IPS-15b (cell line): ENCODE measurements around the gene SHISAL2A.

Source experiments
- H3K27me3 ChIP-seq: one replicate; pipeline ENCODE4 v1.6.1; 2013; ENCODE audit warnings: low read length; ENCODE audit not compliant: control insufficient read depth, insufficient read depth
- H3K36me3 ChIP-seq: one replicate; pipeline ENCODE4 v1.6.1; 2013; ENCODE audit warnings: low read length; ENCODE audit not compliant: control insufficient read depth, insufficient read depth
- H3K4me1 ChIP-seq: one replicate; pipeline ENCODE4 v1.6.1; 2013; ENCODE audit warnings: mild to moderate bottlenecking, low read length; ENCODE audit not compliant: control insufficient read depth, insufficient read depth
- H3K4me3 ChIP-seq: one replicate; pipeline ENCODE4 v1.5.1; 2013; ENCODE audit warnings: low read depth, low read length
- H3K9ac ChIP-seq: one replicate; pipeline ENCODE4 v1.6.1; 2013; ENCODE audit warnings: low read depth, mild to moderate bottlenecking, low read length
- H3K9me3 ChIP-seq: one replicate; pipeline ENCODE4 v1.6.1; 2013; ENCODE audit warnings: mild to moderate bottlenecking, low read length; ENCODE audit not compliant: control insufficient read depth, insufficient read depth

SHISAL2A gene

GRCh38 chr1:52695627-52696026, 62.7 kb downstream of the SHISAL2A start:
- Histone ChIP-seq H3K36me3 (peaks cover 13% of the 10 kb centered on the region), H3K9me3 (no peaks in the 10 kb centered on the region), H3K27me3 (no peaks in the 10 kb centered on the region), H3K9ac (no peak overlapping the region), H3K4me1 (peaks cover 4% of the 10 kb centered on the region), H3K4me3 (no peak overlapping the region)

- Histone ChIP-seq H3K27me3 (no peaks in the 10 kb centered on the region), H3K9ac (peak within 1 kb of the TSS; percentile 91), H3K9me3 (no peaks in the 10 kb centered on the region), H3K4me1 (peaks cover 4% of the 10 kb centered on the region), H3K4me3 (peak within 1 kb of the TSS; percentile 88), H3K36me3 (peaks cover 1% of the 10 kb centered on the region)
Measured at GRCh38 chr1:52697795-52698674, 65.1 kb downstream of the SHISAL2A start, which contains the start of gene COA7. TSS of gene COA7 (minus strand) at chr1:52698347. CDS start at chr1:52698326, 21 bp downstream.

- Histone ChIP-seq H3K9me3 (no peaks in the 10 kb centered on the region), H3K4me1 (peaks cover 4% of the 10 kb centered on the region), H3K36me3 (no peaks in the 10 kb centered on the region), H3K9ac (peak overlapping the region; percentile 57), H3K27me3 (no peaks in the 10 kb centered on the region), H3K4me3 (peak overlapping the region; percentile 92)
Measured at GRCh38 chr1:52702886-52703787, 70.2 kb downstream of the SHISAL2A start.

- Histone ChIP-seq H3K36me3 (no peaks in the 10 kb centered on the region), H3K9ac (no peak overlapping the region), H3K27me3 (no peaks in the 10 kb centered on the region), H3K4me1 (no peaks in the 10 kb centered on the region), H3K9me3 (no peaks in the 10 kb centered on the region), H3K4me3 (no peak overlapping the region)
Measured at GRCh38 chr1:52706136-52706670, 73.2 kb downstream of the SHISAL2A start.
